CD8-positive, alpha-beta memory T cell (primary cell): Measurements from ENCODE around the gene ARID1B. TPM values are rescaled to one million over a fixed set of nuclear protein-coding genes. Genes with fewer than 3 reads are reported as not detected.

ENCODE experiments used
- CTCF ChIA-PET: fragments of 350-600 bp; sonication (Branson Sonifier 250); formaldehyde crosslinking; loops from one replicate; lab custom pipeline; 2021; ENCODE audit warnings: antibody characterized with exemption; lab: Charles Lee
- POLR2A ChIA-PET: fragments of 350-600 bp; sonication (Branson Sonifier 250); formaldehyde crosslinking; loops from one replicate; lab custom pipeline; 2021; ENCODE audit warnings: antibody characterized with exemption; lab: Charles Lee
- DNase-seq, 5 donors: peaks; one replicate each; pipeline versions ENCODE4 v3.0.0 to v3.0.0-alpha.2; 2020 to 2022; ENCODE audit warnings: mixed read lengths in 1 of 5
- H3K27ac ChIP-seq: one replicate; pipeline ENCODE4 v1.7.0; 2013; ENCODE audit warnings: low read depth, mild to moderate bottlenecking, low read length, moderate library complexity
- H3K27me3 ChIP-seq: 2 replicates; pipeline ENCODE4 v1.7.0; 2013; ENCODE audit warnings: low read length, mild to moderate bottlenecking; ENCODE audit not compliant: insufficient read depth, poor library complexity, severe bottlenecking
- H3K36me3 ChIP-seq: 2 replicates; pipeline ENCODE4 v1.7.0; 2013; ENCODE audit warnings: mild to moderate bottlenecking, low read length, moderate library complexity; ENCODE audit not compliant: insufficient read depth
- H3K4me1 ChIP-seq: 2 replicates; pipeline ENCODE4 v1.7.0; 2013; ENCODE audit warnings: mild to moderate bottlenecking, low read length, moderate library complexity; ENCODE audit not compliant: insufficient read depth
- H3K4me3 ChIP-seq: 2 replicates; pipeline ENCODE4 v1.7.0; 2013; ENCODE audit warnings: mild to moderate bottlenecking, low read length
- H3K9me3 ChIP-seq: 2 replicates; pipeline ENCODE4 v1.7.0; 2013; ENCODE audit warnings: mild to moderate bottlenecking, low read length
- H3K27ac Mint-ChIP-seq, 8 donors: one replicate each; pipeline ENCODE4 v1.8.0; 2020 to 2021; ENCODE audit warnings: mixed read lengths in 8 of 8, mild to moderate bottlenecking in 6 of 8, inconsistent platforms in 3 of 8, moderate library complexity in 3 of 8
- H3K27me3 Mint-ChIP-seq, 2 donors: one replicate each; pipeline ENCODE4 v1.8.0; 2020 to 2021; ENCODE audit warnings: mixed read lengths in 2 of 2, mild to moderate bottlenecking in 1 of 2, moderate library complexity in 1 of 2
- H3K36me3 Mint-ChIP-seq, 3 donors: one replicate each; pipeline ENCODE4 v1.8.0; 2020 to 2021; ENCODE audit warnings: mixed read lengths in 3 of 3, inconsistent platforms in 1 of 3, mild to moderate bottlenecking in 1 of 3
- H3K4me1 Mint-ChIP-seq, 3 donors: one replicate each; pipeline ENCODE4 v1.8.0; 2020 to 2021; ENCODE audit warnings: mixed read lengths in 3 of 3, inconsistent platforms in 1 of 3, mild to moderate bottlenecking in 1 of 3
- H3K4me3 Mint-ChIP-seq, 7 donors: one replicate each; pipeline ENCODE4 v1.8.0; 2020 to 2021; ENCODE audit warnings: mixed read lengths in 7 of 7, mild to moderate bottlenecking in 6 of 7, moderate library complexity in 4 of 7, inconsistent platforms in 2 of 7
- H3K9me3 Mint-ChIP-seq, 5 donors: one replicate each; pipeline ENCODE4 v1.8.0; 2020 to 2022; ENCODE audit warnings: mixed read lengths in 5 of 5, mild to moderate bottlenecking in 3 of 5, moderate library complexity in 2 of 5, inconsistent platforms in 1 of 5
- polyA plus RNA-seq: library from polyadenylated mRNA; unstranded; fragments of 300-500 nt; fragmentation: Illumina TruSeq; gene quantifications from one replicate; pipeline ENCODE4 v1.2.3, GENCODE V29; 2021
- total RNA-seq, 2 experiments: library from RNA; stranded (reverse); gene quantifications; one replicate each; pipeline ENCODE4 v1.2.3, GENCODE V29; 2021

ARID1B gene
- total and polyA plus RNA-seq, 3 experiments from 2014 or later, result 19.1 to 57.9 (median 53.0) TPM

DNA sequence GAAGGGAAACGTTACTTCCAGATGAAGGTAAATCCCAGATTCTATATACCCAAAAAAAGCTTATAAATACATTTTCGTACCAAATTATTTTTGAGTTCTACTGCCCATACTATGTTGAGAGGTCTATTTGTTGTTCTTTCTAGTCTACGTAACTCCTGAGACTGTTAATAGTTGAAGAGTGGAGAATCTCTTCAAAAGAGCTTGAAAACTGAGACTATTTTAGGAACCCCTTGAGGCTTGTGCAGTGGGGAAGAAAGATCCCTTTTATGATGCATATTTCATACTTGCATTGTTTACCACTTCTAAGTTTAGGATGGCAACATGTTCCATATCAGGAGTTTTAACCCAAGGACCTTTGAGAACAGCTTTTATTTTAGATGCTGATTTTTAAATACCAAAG is 301.1 kb downstream of the ARID1B start:
- Mint-ChIP-seq H3K4me1 (peaks cover 31 to 82% (median 63%) of the 10 kb centered on the region in 3 donors), H3K27ac (no peak overlapping the region), H3K27me3 (no peaks in the 10 kb centered on the region), H3K36me3 (peaks cover 0 to 14% (median 8%) of the 10 kb centered on the region in 3 donors), H3K4me3 (no peak overlapping the region), H3K9me3 (no peaks in the 10 kb centered on the region)
- Histone ChIP-seq H3K9me3 (no peaks in the 10 kb centered on the region), H3K27ac (no peak overlapping the region), H3K27me3 (no peaks in the 10 kb centered on the region), H3K36me3 (no peaks in the 10 kb centered on the region), H3K4me1 (peaks cover 13% of the 10 kb centered on the region), H3K4me3 (no peak overlapping the region)
- no peak for DNase-seq
- ChIA-PET POLR2A (no interaction called here), CTCF (no interaction called here)

DNA sequence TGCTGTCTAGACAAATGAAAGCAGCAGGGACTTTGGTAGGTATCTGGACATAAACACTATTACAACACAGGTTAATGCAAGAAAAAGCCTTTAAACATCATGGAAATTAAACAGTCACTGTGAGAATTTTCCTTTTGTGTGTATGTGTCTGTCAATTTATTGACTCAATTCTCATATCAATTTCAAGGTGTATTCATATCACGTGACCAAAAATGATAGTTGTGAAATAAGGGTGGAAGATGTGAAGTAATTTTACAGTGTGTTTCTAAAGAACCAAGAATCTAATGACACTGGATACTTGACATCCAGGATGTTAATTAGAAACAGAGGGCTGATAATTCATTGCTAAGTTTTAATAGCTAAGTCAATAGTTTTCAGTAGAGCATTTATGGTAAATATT is 302.1 kb downstream of the ARID1B start:
- H3K9me3 Mint-ChIP-seq, result no peaks in the 10 kb centered on the region
- no peak for DNase-seq
- H3K4me1 Mint-ChIP-seq, result peaks cover 31 to 75% (median 63%) of the 10 kb centered on the region in 3 donors
- no peak overlapping the region for H3K4me3 Mint-ChIP-seq
- Histone ChIP-seq H3K4me3 (no peak overlapping the region), H3K9me3 (no peaks in the 10 kb centered on the region), H3K27me3 (no peaks in the 10 kb centered on the region), H3K4me1 (peaks cover 13% of the 10 kb centered on the region), H3K27ac (no peak overlapping the region), H3K36me3 (no peaks in the 10 kb centered on the region)
- peaks cover 0 to 11% (median 4%) of the 10 kb centered on the region in 3 donors for H3K36me3 Mint-ChIP-seq
- ChIA-PET CTCF (no interaction called here), POLR2A (no interaction called here)
- H3K27ac Mint-ChIP-seq, result peak overlapping the region in 1 of 8 donors; percentile 14
- no peaks in the 10 kb centered on the region for H3K27me3 Mint-ChIP-seq

- ChIA-PET CTCF (no interaction called here), POLR2A (no interaction called here)
- no peak overlapping the region for H3K27ac Mint-ChIP-seq
- H3K9me3 ChIP-seq, result no peaks in the 10 kb centered on the region
- H3K36me3 Mint-ChIP-seq, result peaks cover 4 to 12% (median 7%) of the 10 kb centered on the region in 3 donors
- DNase-seq, result no peak
- no peak overlapping the region for H3K4me3 Mint-ChIP-seq
- H3K36me3 ChIP-seq, result no peaks in the 10 kb centered on the region
- H3K27ac ChIP-seq, result no peak overlapping the region
- H3K4me1 Mint-ChIP-seq, result peaks cover 28 to 71% (median 59%) of the 10 kb centered on the region in 3 donors
- H3K9me3 Mint-ChIP-seq, result no peaks in the 10 kb centered on the region
- H3K4me3 ChIP-seq, result no peak overlapping the region
- no peaks in the 10 kb centered on the region for H3K27me3 Mint-ChIP-seq
- no peaks in the 10 kb centered on the region for H3K27me3 ChIP-seq
- peaks cover 13% of the 10 kb centered on the region for H3K4me1 ChIP-seq
Observed at GRCh38 chr6:157079771-157080170, 302.6 kb downstream of the ARID1B start.

- Histone ChIP-seq H3K4me1 (peaks cover 9% of the 10 kb centered on the region), H3K27me3 (no peaks in the 10 kb centered on the region), H3K9me3 (no peaks in the 10 kb centered on the region), H3K36me3 (peaks cover 3% of the 10 kb centered on the region), H3K27ac (no peak overlapping the region), H3K4me3 (no peak overlapping the region)
- no peak overlapping the region for H3K27ac Mint-ChIP-seq
- H3K9me3 Mint-ChIP-seq, result no peaks in the 10 kb centered on the region
- H3K4me1 Mint-ChIP-seq, result peaks cover 21 to 60% (median 47%) of the 10 kb centered on the region in 3 donors
- CTCF ChIA-PET, result no interaction called here
- POLR2A ChIA-PET, result no interaction called here
- H3K36me3 Mint-ChIP-seq, result peaks cover 5 to 21% (median 12%) of the 10 kb centered on the region in 3 donors
- DNase-seq, result no peak
- H3K4me3 Mint-ChIP-seq, result no peak overlapping the region
- no peaks in the 10 kb centered on the region for H3K27me3 Mint-ChIP-seq
Observed at GRCh38 chr6:157080986-157081391, 303.8 kb downstream of the ARID1B start.

DNA sequence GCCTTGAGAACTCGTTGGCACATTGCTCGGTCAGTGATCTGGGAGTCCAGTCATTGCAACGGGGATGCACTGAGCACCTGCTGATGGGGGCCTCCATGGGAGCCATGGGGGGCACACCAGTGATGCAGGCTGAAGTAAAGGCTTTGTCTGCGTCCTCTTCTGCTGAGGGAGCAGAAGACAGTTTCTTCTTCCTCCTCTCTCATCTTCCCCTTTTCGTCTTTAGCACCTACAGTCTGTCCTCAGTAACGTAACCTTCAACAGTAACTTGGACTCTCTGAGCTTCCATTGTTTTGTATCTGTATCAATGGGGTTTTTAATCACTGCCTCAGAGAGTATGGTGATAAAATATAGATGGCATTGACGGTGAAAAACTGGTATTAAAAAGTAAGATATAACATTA is 306.2 kb downstream of the ARID1B start:
- no peaks in the 10 kb centered on the region for H3K9me3 ChIP-seq
- peaks cover 3% of the 10 kb centered on the region for H3K36me3 ChIP-seq
- H3K27ac Mint-ChIP-seq, result peak overlapping the region in 1 of 8 donors; percentile 0
- H3K27me3 ChIP-seq, result no peaks in the 10 kb centered on the region
- H3K4me3 Mint-ChIP-seq, result no peak overlapping the region
- H3K27me3 Mint-ChIP-seq, result no peaks in the 10 kb centered on the region
- no peak overlapping the region for H3K27ac ChIP-seq
- peaks cover 5 to 34% (median 15%) of the 10 kb centered on the region in 3 donors for H3K36me3 Mint-ChIP-seq
- no peak overlapping the region for H3K4me3 ChIP-seq
- H3K9me3 Mint-ChIP-seq, result no peaks in the 10 kb centered on the region
- no peak for DNase-seq
- peaks cover 9% of the 10 kb centered on the region for H3K4me1 ChIP-seq
- ChIA-PET CTCF (no interaction called here), POLR2A (no interaction called here)
- H3K4me1 Mint-ChIP-seq, result peaks cover 31 to 56% (median 54%) of the 10 kb centered on the region in 3 donors

- peaks cover 5 to 50% (median 19%) of the 10 kb centered on the region in 3 donors for H3K36me3 Mint-ChIP-seq
- Histone ChIP-seq H3K27ac (no peak overlapping the region), H3K4me3 (no peak overlapping the region), H3K36me3 (peaks cover 3% of the 10 kb centered on the region), H3K4me1 (peaks cover 6% of the 10 kb centered on the region), H3K27me3 (no peaks in the 10 kb centered on the region), H3K9me3 (no peaks in the 10 kb centered on the region)
- DNase-seq, result no peak
- peaks cover 32 to 49% (median 44%) of the 10 kb centered on the region in 3 donors for H3K4me1 Mint-ChIP-seq
- POLR2A ChIA-PET, result no interaction called here
- no peaks in the 10 kb centered on the region for H3K9me3 Mint-ChIP-seq
- peak overlapping the region in 1 of 7 donors; percentile 23 for H3K4me3 Mint-ChIP-seq
- H3K27ac Mint-ChIP-seq, result no peak overlapping the region
- CTCF ChIA-PET, result no interaction called here
- no peaks in the 10 kb centered on the region for H3K27me3 Mint-ChIP-seq
Observed at GRCh38 chr6:157086632-157087031, 309.5 kb downstream of the ARID1B start.

GRCh38 chr6:157087974-157088373 is 310.8 kb downstream of the ARID1B start:
- DNase-seq, result no peak
- H3K9me3 ChIP-seq, result no peaks in the 10 kb centered on the region
- H3K27me3 ChIP-seq, result no peaks in the 10 kb centered on the region
- no peaks in the 10 kb centered on the region for H3K4me1 ChIP-seq
- peaks cover 5 to 52% (median 22%) of the 10 kb centered on the region in 3 donors for H3K36me3 Mint-ChIP-seq
- no peak overlapping the region for H3K27ac ChIP-seq
- no peaks in the 10 kb centered on the region for H3K27me3 Mint-ChIP-seq
- no peak overlapping the region for H3K4me3 Mint-ChIP-seq
- ChIA-PET POLR2A (no interaction called here), CTCF (interaction anchor here (0.5 kb wide), 1 partner anchor 16 kb away, joined by 3 read pairs; no protein-coding TSS in a partner anchor)
- H3K4me1 Mint-ChIP-seq, result peaks cover 28 to 35% (median 33%) of the 10 kb centered on the region in 3 donors
- H3K27ac Mint-ChIP-seq, result peak overlapping the region in 1 of 8 donors; percentile 33
- H3K9me3 Mint-ChIP-seq, result no peaks in the 10 kb centered on the region
- no peak overlapping the region for H3K4me3 ChIP-seq
- peaks cover 3% of the 10 kb centered on the region for H3K36me3 ChIP-seq

DNA sequence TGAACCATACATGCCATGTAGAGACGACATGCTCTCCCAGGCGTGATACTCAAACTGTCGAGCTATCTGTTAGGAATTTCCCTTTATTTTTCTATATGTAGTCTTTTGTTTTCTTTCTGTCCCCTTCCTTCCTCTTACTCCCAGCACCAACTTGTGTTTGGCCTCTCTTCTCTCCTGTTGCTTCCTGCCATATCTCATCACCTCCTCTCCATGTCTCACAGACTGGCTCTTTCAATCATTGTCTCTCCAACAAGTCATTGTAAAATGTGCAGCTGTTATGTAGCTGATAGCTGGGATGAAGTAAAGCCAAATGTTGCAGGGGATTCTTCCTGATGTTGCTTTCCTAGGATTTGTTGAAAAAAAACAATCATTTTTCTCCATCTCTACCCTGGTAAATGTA is 311.7 kb downstream of the ARID1B start:
- Histone ChIP-seq H3K27me3 (no peaks in the 10 kb centered on the region), H3K4me1 (no peaks in the 10 kb centered on the region), H3K9me3 (no peaks in the 10 kb centered on the region), H3K36me3 (peaks cover 3% of the 10 kb centered on the region), H3K4me3 (no peak overlapping the region), H3K27ac (no peak overlapping the region)
- H3K27me3 Mint-ChIP-seq, result no peaks in the 10 kb centered on the region
- H3K36me3 Mint-ChIP-seq, result peaks cover 7 to 58% (median 24%) of the 10 kb centered on the region in 3 donors
- no peak for DNase-seq
- H3K4me1 Mint-ChIP-seq, result peaks cover 31 to 42% (median 34%) of the 10 kb centered on the region in 3 donors
- H3K27ac Mint-ChIP-seq, result peak overlapping the region in 2 of 8 donors; percentile 70 to 90
- ChIA-PET POLR2A (no interaction called here), CTCF (interaction anchor here (0.5 kb wide), 1 partner anchor 15 kb away, joined by 3 read pairs; no protein-coding TSS in a partner anchor)
- H3K9me3 Mint-ChIP-seq, result no peaks in the 10 kb centered on the region
- no peak overlapping the region for H3K4me3 Mint-ChIP-seq
